IPS-NIHi11 (cell line): Measurements from ENCODE around the gene SLC6A6.

Experiments used
- DNase-seq: peaks from one replicate; pipeline ENCODE4 v3.0.0; 2012; ENCODE audit warnings: mixed read lengths, low spot score

The SLC6A6 gene

DNA sequence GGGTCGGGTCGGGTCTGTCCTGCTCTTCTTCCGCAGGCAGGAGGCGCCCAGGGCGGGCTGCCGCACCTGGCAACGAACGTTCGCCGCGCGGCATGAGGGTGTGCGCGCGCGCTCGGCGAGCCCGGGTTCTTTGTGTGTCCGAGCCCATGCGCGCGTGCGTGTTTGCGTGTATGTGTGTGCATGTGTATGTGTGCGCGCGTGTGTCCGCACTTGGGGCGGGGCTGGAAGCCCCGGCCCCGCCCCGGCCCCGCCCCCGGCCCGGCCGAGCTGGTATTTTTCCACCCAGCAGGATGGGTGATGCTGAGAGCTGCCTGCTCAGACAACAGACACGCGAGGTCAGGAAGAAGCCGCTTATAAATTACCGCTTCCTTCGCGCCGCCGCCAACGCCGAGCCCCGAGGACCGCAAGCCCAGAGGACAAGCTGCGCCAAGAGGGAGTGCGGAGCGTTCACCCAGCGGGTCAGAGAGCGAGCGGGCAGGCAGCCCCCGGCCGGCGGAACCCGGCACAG lies at the start of gene SLC6A6:
TSS of gene SLC6A6 (plus strand) at position 303 of the 508 bp plus-strand sequence. CDS start 41,029 bp downstream, outside the sequence.
- DNase-seq: peak; percentile 96

DNA sequence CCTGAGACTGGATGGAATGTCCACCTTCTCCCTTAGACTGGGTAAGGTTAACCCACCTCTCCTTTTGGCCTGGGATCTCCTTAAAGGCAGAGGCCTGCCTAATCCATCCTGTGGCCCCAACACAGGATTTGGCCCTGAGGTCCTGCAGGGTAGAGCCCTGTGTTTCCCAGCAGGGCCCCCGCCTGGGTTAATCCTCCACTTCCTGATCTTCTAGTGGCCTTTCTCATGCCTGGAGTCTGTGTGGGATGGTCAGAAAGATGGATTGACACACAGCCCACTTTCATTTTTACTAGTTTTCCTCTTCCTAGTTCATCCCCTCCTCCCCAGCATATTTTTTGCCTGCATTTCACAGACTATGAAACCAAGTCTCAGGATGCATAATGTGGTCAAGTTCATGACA lies 48.9 kb upstream of the SLC6A6 start:
- DNase-seq: no peak

DNA sequence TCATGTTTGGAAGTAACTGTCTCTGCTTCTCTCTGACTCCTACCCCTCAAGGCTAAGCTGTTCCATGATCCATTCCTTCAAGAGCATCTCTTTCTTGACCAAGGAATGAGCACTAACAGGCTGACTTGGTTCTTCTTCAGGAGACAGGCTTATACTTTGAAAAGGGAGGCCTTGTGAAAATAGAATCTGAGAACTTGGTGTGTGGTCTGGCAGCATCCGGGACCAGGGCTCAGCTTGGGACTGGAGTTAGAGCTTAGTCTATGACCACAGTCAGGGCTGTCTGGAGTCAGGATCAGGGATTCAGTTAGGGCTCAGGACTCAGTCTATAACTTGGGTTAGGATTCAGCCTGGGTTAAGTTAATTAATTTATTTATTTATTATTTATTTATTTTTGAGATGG lies 44.9 kb upstream of the SLC6A6 start:
- no peak for DNase-seq

DNA sequence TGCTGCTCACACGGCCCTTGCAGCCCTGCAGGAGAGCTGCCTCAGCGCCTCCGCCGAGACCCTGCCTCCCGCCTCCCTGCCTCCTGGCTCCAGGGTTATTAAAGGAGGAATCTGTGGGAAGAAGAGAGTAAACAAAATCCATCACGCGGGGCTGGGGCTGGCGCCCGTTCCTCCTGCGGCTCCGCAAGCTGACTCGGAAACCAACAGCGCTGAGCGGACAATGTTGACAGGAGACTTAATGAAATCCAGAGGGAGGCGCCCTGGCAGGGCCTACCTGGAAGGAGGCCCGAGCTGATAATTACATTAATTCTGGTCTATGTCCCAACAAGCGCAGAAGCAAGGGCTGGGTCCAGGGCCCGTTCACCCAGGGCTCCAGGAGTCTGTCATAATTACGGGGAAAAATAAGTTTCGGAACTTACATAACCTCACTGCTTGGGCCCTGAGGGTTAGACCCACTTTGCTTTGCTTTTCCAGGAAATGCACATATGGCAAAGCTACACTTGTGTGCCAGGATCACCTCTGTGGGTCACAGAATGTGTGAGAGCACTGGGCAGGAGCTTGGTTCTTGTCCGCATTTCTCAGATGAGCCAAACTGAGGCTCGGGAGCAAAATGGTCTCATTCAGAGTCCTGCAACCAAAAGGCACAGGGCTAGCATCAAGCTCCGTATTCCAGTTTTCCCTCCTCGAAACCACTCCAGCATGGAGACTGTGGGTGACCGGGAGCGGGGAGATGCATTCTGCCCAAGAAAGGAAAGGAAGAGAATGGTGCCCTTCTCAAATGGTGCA lies 43.8 kb upstream of the SLC6A6 start:
- DNase-seq: no peak

GRCh38 chr3:14359348-14359747 lies 43.1 kb upstream of the SLC6A6 start:
- DNase-seq: no peak

GRCh38 chr3:14360123-14360881 lies 42.1 kb upstream of the SLC6A6 start:
- no peak for DNase-seq

- DNase-seq: no peak
Measured at GRCh38 chr3:14361068-14361677, 41.2 kb upstream of the SLC6A6 start.

DNA sequence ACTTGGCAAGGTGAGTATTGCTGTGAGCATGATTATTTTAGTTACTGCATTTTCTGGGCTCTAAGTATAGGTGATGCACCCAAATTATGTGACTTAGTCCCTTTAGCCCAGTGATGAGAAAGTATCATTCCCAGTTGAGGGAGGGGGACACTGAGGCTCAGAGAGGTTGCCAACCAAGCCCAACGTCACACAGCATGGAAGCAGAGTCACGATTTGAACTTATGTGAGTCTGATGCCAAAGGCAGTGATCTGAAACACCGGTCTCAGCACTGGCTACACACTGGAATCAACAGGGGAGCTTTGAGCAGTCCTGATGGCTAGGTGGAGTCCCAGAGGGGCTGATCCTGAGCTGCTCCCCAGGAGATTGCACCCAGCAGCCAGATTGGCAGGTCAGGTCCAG lies 39.5 kb upstream of the SLC6A6 start:
- DNase-seq: no peak

DNA sequence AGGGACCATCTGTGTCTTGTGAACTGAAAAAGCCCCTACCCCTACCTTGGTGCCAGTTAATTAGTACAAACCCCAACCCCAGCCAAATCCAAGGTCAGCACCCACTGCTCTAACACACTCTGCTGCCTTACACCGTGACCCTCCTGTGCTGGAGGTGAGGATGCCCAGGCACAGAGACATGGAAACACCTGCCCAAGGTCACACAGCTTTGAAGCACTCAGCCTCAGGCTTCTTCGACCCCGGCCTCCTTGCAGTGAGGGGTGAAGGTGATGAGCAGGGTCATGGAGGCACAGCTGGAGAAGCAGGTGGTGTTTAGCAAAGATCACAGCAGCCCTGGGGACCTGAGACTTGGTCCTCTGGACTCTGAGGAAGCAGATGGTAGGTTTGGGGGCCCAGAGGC lies 39.0 kb upstream of the SLC6A6 start:
- no peak for DNase-seq

DNA sequence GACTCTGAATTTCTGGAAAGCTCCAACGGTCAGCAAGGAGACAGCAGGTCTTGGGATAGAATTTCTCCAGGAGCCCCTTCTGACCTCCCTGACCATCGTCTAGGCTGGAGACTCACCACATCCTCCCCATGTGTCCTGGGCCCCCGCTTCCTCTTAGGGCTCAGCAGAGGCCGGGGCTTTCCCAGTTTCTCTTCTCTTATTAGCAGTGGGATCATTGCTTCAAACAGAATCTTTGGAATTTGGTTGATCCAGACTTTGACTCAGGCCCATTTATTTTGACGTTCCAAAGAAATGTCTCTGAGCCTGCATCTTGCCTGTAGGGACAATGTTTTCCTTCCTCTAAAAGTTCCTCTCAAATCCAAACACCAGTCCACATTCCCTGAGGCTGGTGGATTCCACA lies 38.4 kb upstream of the SLC6A6 start:
- no peak for DNase-seq

DNA sequence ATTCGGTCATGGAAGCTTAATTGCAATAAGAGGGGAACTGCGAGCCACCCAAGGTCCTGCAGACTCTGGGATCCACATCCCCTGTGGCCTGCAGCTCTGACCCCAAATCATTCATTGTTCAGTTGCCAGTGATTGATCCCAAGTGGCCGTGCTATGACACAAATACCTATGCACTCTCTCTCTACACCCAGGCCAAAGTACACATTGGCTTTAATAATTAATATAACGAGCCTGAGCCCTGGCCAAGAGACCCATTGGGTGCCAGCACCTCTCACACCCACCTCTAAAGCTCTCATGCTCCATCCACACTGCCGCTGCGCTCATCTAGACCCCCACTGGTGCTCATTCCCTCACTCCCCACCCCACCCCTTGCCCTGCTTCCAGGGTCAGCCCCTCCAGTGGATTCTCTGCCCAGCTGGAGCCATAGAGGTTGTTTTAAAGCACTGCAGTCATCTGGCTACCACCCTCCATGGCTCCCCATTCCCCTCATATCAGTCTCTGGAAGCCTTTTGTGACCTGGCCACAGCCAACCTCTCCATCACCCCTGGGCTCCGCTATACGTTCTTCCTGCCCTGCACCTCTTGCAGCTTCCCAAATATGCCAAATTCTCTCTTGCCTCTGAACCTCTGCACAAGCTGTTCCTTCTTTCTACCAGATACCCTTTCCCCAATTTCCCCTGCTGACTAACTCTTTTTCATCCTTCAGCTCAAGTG lies 37.7 kb upstream of the SLC6A6 start:
- DNase-seq: no peak

GRCh38 chr3:14366248-14366647 lies 36.2 kb upstream of the SLC6A6 start:
- no peak for DNase-seq

- no peak for DNase-seq
Measured at GRCh38 chr3:14366915-14367823, 35.2 kb upstream of the SLC6A6 start.

- no peak for DNase-seq
Measured at GRCh38 chr3:14368146-14368545, 34.3 kb upstream of the SLC6A6 start.

GRCh38 chr3:14368885-14369284 lies 33.5 kb upstream of the SLC6A6 start:
- no peak for DNase-seq

- DNase-seq: peak; percentile 74
Measured at GRCh38 chr3:14369675-14370669, 32.4 kb upstream of the SLC6A6 start.

DNA sequence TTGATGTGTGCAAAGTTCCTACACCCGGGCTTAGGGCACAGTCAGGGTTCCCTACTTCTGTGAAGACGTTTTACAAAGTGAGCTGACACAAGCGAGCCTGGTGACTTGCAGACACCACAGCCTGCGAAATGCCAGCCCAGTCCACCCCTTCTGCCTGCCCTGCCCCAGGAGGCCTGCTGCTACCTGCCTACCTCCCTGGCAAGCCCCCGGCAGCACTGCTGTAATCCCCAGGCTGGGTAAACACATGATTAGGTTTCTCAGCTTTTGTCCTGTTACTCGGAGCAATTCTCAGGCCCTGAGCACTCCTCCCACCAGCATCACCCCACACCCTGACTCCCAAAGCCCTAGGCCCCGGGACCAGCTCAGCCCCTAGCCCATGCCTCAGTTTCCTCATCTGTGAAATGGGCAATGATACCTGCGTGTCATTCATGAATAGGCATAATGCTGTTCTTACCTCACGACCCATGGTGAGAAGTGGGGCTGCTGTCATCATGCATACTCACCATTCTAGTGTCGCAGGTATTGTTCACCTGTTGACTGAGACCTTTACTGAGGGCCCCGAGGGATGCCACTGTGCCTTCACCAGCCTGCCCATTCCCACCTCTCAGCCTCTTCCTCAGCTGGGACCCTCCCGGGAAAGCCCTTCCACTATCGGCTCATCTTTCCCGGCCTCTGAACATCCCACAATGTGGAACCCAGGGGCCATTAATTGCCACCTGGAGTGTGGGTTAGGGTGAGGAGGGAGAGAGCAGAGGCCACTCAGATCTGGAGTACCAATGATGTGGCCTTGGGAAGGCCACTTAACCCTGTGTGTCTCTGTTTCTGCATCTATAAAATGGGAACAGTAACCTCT lies 31.5 kb upstream of the SLC6A6 start:
- DNase-seq: no peak

DNA sequence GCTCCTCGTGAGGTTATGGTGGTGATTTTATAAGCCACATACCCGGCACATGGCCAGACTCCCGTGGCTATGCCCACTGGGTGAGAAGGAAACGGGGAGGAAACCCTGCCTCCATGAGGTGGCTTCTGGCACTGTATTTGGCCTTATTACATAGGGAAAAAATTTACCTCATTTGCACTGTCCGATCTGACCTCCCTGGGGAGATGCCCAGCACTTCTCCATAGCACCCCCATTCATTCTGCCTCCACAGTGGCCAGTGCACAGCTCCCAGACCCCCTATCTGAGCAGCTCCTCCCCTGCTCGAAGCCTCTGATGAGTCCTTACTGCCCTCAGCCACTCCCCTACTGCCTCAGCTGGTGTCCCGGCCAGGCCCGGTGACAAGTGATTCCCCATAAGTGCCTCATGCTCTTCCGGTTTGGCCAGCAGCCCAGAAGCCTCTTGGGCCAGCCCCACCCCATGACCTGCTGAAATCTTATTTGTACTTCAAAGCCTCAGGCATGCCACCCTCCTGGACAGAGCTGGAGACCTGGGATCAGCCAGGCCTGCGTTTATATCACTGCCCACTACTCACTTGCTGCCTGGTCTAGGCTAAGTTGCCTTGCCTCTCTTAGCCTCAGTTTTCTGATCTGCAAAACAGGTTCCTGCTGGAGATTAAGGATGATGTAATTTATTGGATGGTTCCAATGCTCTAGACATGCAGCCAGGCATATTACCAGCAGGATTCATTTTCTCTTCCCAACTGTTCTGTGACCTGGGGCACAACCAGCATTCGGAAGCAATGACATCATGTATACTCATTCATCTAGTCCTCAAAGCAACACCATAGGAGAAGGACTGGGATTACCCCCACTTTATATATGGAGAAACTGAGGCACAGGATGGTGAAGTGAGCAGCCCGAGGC lies 30.6 kb upstream of the SLC6A6 start:
- peak; percentile 58 for DNase-seq
